Measurements from ENCODE around the gene GEMIN7.

DNA sequence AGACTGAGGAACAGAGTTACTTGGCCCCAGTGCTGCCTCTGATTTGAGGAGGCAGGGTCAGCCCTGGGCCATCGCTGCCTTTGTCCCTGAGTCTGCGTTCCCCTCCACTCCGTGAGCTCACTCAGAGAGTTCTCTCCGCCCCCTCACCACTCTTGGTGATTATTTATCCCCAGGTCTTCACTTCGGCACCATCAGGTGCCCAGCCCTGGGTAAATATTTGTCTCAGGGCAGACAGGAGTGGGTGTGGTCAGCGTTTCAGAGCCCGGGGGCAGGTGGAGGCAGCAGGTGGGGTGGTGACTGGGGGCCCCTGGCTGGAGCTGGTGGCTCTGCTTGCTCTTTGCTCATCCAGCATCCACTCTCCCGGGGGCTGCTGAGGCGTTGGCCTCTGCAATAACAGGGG is 34.6 kb downstream of the GEMIN7 start:
- TF ChIP-seq, protein P1, sequence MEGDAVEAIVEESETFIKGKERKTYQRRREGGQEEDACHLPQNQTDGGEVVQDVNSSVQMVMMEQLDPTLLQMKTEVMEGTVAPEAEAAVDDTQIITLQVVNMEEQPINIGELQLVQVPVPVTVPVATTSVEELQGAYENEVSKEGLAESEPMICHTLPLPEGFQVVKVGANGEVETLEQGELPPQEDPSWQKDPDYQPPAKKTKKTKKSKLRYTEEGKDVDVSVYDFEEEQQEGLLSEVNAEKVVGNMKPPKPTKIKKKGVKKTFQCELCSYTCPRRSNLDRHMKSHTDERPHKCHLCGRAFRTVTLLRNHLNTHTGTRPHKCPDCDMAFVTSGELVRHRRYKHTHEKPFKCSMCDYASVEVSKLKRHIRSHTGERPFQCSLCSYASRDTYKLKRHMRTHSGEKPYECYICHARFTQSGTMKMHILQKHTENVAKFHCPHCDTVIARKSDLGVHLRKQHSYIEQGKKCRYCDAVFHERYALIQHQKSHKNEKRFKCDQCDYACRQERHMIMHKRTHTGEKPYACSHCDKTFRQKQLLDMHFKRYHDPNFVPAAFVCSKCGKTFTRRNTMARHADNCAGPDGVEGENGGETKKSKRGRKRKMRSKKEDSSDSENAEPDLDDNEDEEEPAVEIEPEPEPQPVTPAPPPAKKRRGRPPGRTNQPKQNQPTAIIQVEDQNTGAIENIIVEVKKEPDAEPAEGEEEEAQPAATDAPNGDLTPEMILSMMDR (IDR thresholded peaks at IDR 0.05; ENCODE audit: insufficient read depth, low read depth, low read length), result no peak
- TF ChIP-seq EZH2 (IDR thresholded peaks at IDR 0.05; ENCODE audit: insufficient read depth, low read length), result no peak

Data from astrocyte (in vitro differentiated cells and primary cell).